Dedifferentiated amniotic fluid mesenchymal stem cell (primary cell): Measurements from ENCODE around the gene SORBS2.

Source experiments
- DNase-seq: peaks from one replicate; pipeline ENCODE4 v3.0.0-alpha.2; 2016; ENCODE audit errors: extremely low spot score

SORBS2 gene

GRCh38 chr4:185836241-185837084, 24.5 kb upstream of the SORBS2 start:
- DNase-seq, result no peak

DNA sequence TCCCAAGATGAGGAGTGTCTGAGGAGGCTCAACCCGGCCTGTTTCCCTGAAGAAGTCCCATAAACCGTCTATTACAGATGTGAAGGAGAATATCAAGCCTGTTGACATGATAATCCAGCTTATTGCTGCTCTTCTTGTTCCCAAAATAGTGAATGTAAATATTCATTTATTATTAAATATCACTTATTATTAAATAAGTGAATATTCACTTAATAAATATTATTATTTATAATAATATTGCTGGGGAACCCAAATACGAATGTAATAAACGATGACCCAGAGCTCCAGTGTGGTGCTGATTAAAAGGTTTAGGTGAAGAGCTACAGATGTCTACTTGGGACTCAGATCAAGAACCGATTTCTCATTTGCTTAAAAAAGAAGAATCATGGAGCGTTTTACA, 23.8 kb upstream of the SORBS2 start:
- DNase-seq, result no peak

DNA sequence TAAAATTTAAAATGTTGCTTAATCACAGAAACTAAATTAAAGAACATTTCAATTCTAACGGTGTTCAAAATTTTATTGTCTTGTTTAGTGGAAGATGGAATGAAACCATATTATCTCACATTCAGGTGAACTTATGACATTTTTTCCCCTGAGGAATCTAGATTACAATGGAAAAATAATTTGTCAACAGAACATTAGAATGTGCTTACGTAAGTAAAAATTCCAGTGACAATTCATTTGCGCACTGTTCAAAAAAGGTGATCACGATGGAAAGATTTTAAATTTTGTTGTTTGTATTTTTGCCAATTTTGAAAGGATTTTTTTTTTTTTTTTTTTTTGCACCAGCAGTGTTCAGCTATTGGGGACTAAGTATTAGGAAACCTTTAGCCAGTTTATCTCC, 23.3 kb upstream of the SORBS2 start:
- no peak for DNase-seq

- DNase-seq, result no peak
Measured at GRCh38 chr4:185834778-185835177, 22.8 kb upstream of the SORBS2 start.

DNA sequence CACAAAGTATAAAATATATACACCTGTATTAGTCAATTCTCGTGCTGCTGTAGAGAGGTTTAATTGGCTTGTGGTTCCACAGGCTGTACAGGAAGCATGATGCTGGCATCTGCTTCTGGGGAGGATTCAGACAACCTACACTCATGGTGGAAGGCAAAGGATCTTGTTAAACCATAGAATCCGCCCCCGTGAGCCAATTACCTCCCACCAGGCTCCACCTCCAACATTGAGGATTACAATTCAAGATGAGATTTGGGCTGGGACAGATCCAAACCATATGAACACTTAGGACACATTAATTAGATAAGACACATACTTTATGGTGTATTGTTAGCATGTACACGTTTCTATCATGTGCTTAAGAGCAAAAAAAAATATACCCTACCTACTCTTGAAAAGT, 22.1 kb upstream of the SORBS2 start:
- no peak for DNase-seq

DNA sequence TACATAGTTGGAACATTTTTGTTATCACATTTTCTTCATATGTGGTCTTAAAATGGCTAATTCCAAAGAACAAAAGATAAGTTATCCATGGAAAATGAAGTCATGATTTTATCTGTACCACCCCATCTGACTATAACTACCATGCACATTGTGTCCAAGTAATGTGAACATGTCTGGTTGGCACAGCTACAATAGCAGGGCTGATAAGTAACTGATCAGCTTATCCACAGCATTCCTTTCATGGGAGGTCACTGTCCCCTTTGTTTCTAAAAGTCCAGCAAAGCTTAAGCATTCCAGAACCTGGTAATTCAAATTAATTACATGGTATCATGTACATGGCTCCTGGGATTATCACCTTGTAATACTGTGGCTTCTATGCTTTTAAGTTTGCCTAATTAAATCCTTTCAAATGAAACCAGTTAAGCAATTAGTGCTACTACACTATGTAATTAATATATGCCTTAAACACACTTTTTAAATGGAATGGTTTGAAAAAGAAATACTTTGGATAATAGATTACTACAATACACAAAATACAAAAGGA, 21.1 kb upstream of the SORBS2 start:
- DNase-seq, result no peak

DNA sequence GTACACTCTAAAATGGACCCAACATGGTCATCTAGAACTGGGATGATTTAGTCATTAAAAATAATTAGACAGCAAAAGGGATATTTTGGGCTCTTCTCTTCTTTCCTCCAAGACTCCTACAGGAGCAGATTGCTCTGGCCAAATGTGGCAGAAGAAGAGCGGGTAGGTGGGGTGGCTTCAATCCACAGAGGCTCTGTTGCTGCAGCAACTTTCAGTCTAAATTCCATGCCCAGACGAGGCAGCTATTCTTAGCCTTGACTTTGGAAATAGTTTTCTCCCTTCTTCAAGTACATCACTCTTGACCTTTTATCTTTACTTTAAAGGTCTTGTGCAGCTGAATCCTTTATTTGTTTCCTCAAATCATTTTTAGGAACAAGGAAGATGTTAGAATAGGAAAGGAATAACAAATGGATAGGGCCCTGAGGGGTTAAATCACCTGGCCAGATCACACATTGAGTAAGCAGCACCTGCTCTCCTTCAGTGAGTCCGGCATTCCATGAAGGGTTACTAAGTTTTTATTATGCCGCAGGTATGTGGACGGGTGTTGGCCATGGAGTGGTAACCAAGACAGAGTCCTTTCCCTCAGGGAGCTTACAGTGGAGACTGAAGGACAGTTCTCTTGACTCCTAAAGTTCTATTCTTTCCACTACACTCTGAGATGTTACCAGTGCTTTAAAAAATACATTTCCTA, 19.3 kb upstream of the SORBS2 start:
- DNase-seq, result no peak

DNA sequence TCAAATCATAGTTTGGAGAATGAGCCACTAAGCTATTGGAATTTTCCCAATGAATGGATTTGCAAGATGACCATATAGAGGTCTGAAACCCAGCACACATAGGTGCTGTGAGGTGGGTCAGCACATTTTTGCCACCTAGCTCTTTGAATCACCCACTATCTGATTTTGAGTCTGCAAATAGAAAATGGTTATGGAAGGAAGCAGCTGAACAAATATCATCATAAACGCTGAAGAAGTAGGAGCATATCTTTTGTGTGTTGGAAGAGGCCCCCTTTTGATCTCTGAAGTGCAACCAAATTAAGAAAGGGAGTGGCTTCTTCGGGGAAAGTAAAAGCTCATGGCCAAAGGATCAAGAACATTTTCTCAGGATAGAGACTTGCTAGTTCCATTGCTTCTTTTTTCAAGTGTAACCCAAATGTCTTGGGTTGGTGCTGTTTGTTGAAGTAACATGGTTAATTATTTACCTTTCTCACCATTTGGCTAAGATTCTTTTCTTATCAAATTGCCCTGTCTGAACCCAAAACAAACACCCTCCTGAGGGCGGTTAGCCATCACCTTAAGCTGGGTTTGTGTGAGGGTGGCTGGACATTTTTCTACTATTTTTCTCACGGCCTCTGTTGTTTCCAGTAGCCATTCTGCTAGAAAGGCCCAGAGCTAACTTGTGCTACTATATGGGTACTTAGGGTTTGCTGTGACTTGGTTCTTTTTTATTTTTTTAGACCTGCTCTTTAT, 18.4 kb upstream of the SORBS2 start:
- DNase-seq, result no peak

DNA sequence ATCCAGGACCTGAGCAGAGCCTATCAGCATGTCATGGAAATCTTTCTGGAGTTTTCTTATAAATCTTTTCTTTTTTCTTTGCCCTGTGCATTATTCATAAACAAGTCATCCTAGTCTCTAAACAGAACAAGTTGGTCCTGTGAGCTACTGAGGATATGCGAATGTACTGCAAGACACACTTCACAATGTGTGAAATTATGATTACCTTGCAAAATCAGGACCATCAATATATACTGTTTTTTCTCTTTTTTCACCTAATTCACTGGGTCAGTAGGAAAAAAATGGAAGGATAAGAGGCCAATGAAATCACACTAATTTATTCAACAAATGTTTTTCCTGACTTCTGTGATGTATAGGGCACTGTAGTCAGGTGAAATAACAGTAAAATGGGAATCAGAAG, 14.4 kb upstream of the SORBS2 start:
- no peak for DNase-seq

- no peak for DNase-seq
Measured at GRCh38 chr4:185825737-185826136, 13.7 kb upstream of the SORBS2 start.

DNA sequence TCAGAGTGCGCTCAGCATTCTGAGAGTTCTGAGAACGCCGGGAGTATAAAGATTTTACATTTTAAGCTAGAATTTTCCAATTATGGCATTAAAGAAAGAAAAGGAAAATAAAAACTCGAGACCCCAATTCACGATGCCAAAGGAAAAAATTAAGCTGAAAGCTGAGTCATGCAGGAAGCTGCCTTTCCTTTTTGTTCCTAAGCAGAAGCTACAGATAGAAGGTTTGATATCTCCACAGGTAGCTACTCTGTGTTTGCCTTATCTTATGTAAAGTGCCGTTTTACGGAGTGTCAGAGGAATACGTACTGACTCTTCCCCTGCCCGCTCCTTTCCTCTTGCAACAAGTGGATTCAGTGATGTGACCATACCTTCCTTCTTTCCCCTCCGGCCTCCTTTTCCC, 10.8 kb upstream of the SORBS2 start:
- no peak for DNase-seq

GRCh38 chr4:185821029-185821419, 9.0 kb upstream of the SORBS2 start:
- no peak for DNase-seq

- no peak for DNase-seq
Measured at GRCh38 chr4:185820146-185821028, 8.4 kb upstream of the SORBS2 start.

DNA sequence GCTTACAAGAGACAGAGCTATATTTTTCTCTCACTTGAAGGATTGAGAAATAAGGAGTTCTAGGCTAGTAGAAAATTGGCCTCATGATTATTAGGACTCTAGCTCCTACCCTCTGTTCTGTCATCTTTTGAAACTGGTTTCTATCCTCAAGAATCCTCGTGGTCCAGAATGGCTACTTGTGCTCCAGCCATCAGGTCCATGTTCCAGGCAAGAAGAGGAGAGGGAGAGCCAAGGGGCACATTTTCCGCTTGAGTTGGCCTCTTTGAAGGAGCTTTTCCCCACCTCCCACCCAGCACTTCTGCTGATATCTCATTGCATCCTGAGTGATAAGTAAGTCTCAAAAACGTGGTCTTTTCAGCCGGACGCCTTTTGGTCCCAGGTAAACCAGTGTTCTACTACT, 7.2 kb upstream of the SORBS2 start:
- no peak for DNase-seq

GRCh38 chr4:185817403-185817818, 5.4 kb upstream of the SORBS2 start:
- DNase-seq, result no peak

DNA sequence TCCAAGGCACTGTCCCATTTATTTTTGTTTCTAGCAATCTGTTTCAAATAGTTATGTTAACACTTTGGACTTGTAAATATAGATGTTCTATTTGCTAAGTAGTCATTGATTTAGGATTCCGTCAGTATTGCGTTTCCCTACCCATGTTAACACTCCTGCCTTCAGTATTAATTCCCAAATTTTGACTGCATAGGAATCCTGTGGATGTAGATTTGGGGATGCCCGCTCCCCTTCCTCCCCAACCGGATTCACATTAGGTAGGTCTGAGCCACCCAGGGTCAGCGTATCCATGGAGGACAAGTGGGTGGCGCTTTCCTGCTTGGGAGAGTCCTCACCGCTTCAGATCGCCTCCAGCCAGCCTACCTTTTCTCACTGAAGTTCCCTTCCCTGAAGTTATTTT, 1.1 kb upstream of the SORBS2 start:
- no peak for DNase-seq

- DNase-seq, result no peak
Measured at GRCh38 chr4:185810746-185811508, 1.1 kb downstream of the SORBS2 start.

- DNase-seq, result no peak
Measured at GRCh38 chr4:185809533-185810071, 2.4 kb downstream of the SORBS2 start.

DNA sequence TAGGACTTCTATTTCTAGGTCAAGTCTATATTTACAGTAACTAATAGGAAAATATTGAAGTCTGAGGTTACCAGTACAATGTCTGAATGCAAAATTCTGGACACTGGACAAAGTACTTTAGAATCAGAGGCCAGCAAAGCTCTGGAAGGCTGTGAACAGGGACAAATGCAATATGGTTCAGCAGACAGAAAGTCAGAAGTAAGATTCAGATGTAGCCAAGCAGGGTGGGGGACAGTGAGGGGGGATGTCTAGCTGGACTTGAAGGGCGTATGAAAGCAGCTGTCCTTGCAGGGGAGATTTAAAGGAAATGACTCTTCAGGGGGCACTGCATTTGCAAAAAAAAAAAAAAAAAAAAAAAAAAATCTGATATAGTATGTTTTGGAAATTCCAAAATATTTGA, 2.9 kb downstream of the SORBS2 start:
- no peak for DNase-seq

DNA sequence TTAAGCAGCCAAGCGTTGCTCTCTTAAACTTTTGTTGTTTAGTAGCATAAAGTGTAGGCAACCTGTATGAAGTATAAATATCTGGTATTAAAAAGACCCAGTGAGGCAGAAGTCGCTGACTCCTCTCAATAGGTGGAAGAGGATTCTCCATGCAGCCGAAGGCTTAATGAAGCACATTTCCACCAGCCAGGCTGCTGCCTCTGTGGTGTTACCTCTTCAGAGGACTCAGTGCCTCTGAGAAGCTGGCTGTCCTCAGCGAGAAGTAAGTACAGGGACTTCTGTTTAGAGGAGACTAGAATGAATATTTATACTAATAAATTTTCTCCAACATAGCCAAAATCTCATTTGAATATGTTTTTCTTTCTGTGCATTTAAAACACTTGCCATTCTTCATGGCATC, 6.0 kb downstream of the SORBS2 start:
- DNase-seq, result no peak
